Fibroblast of mammary gland (primary cell): ENCODE results near the gene GALNS.

Source experiments
- DNase-seq: peaks from one replicate; pipeline ENCODE4 v3.0.0-alpha.2; 2010; ENCODE audit warnings: low read depth
- H3K4me3 ChIP-seq: 2 replicates; pipeline ENCODE4 v1.5.1; 2011; ENCODE audit warnings: low read depth, mild to moderate bottlenecking, low read length, moderate library complexity; ENCODE audit not compliant: control insufficient read depth
- TF ChIP-seq, protein P1 (sequence below): conservative IDR thresholded peaks from 2 replicates; pipeline ENCODE4 v1.5.1; 2011; ENCODE audit warnings: low read depth, low read length, inconsistent platforms; ENCODE audit not compliant: control insufficient read depth, insufficient read depth

The GALNS gene

DNA sequence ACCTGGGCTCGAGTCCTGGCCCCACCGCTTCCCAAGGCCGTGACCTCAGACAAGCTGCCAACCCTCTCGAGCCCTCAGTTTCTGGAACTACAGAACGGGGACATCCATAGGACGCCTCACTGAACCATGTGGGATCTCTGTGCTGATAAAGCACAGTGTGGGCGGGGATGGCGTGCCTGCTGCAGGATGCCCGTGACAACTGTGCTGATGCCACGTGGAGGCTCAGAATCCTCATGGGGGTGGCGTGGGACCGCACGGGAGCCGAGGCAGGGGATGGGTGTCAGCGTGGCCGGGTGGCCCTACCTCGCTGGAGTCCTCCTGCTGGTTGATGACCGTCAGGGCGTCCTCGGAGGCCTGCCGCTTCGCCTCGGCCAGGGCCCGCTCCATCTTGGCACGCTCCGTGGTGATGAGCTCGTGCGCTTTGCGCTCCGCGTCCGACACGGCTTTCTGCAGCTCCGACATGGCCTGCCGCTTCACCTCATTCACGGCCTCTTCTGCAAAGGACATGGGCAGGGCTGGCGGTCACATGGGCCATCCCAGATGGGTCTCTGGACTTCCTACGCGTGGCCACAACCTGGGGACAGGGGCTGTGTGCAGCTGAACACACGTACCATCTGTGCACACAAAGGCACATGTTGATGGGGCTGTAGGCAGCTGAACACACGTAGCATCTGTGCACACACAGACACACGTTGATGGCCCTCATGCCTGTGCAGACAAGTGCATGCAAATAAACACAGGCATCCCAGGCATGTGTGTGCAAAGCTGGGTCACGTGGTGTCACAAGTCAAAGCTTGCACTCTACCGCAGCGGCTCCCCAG lies 22.4 kb upstream of the GALNS start:
- TF ChIP-seq, protein P1, sequence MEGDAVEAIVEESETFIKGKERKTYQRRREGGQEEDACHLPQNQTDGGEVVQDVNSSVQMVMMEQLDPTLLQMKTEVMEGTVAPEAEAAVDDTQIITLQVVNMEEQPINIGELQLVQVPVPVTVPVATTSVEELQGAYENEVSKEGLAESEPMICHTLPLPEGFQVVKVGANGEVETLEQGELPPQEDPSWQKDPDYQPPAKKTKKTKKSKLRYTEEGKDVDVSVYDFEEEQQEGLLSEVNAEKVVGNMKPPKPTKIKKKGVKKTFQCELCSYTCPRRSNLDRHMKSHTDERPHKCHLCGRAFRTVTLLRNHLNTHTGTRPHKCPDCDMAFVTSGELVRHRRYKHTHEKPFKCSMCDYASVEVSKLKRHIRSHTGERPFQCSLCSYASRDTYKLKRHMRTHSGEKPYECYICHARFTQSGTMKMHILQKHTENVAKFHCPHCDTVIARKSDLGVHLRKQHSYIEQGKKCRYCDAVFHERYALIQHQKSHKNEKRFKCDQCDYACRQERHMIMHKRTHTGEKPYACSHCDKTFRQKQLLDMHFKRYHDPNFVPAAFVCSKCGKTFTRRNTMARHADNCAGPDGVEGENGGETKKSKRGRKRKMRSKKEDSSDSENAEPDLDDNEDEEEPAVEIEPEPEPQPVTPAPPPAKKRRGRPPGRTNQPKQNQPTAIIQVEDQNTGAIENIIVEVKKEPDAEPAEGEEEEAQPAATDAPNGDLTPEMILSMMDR, result no peak
- H3K4me3 ChIP-seq, result no peak overlapping the region

DNA sequence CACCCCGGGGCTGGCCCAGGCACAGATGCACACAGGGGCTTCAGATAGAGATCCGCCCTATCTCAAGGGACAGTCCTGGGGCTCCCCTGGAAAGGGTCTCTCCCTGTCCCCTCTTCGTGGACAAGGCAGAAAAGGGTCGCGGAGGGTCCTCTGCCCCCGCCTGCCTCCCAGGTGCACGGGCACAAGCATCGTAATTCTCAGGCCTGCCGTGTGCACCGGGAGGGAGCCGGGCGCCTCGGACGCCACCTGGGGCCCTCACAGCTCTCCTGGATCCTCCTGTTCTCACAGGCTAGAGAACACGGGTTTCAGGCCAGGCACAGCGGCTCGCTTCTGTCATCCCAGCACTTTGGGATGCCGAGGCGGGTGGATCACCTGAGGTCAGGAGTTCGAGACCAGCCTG lies 21.6 kb upstream of the GALNS start:
- TF ChIP-seq, protein P1, result no peak
- no peak for DNase-seq
- H3K4me3 ChIP-seq, result no peak overlapping the region

More for the DNA sequence above, 22.4 kb upstream of the GALNS start:
- no peak for DNase-seq

DNA sequence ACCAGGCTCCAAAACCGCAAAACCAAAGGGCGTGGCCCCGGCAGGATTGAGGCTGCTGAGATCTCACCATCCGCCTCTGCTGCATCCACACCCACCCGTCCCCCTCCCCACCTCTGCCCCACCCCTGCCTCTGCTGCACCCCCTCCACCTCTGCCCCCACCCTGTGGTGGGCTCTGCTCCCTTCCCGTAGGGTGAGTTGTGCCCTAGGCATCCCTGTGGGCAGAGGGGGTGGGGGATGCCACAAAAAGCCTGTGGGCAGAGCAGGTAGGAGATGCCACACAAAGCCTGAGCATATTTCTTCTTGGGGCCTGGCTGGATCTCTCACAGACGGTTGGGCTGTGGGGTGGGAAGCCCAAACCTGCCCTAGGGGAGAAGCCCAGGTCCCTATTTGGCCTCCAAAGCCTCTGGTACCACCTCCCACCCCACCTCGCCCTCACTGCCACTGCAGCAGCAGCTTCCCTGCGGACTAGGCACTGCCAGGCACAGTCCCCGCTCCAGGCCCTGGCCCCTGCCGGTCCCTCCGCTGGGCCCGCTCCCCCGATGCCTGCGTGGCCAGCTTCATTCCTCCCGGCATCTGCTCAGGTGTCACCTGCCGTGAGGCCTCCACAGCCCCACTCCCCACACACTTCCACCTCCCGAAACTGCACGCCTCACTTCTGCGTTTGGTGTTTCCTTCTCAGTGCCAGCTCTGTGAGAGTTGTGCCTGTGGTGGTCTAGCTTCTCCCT lies 21.0 kb upstream of the GALNS start:
- H3K4me3 ChIP-seq, result no peak overlapping the region
- TF ChIP-seq, protein P1, result no peak
- DNase-seq, result no peak

GRCh38 chr16:88876942-88877526 lies 20.3 kb upstream of the GALNS start:
- no peak for DNase-seq
- H3K4me3 ChIP-seq, result no peak overlapping the region
- TF ChIP-seq, protein P1, result no peak

DNA sequence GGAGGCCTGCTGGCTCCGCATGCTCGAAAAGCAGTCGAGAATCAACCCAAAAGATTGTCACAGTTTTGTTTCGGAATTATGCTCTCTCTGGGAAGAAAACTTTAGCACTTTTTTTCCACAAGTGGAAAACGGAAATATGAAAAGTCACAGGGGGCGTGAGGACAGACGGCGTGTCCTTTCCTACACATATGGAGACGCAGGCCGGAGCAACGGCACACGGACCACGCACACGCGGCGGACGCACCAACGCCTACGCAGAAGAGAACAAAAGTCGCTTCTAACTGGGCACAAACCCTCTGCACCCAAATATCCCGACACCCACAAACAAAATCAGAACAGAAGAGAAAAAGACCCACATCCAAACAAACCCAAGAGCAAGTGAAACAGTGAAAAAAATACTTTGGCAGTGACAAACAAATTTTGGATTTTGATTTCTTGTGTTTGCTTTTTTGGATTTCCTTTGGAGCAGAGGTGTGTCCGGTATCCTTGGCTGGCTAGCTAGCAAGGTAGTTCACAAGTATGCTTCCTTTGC lies 19.0 kb upstream of the GALNS start:
- H3K4me3 ChIP-seq, result no peak overlapping the region
- DNase-seq, result no peak
- TF ChIP-seq, protein P1, result no peak

DNA sequence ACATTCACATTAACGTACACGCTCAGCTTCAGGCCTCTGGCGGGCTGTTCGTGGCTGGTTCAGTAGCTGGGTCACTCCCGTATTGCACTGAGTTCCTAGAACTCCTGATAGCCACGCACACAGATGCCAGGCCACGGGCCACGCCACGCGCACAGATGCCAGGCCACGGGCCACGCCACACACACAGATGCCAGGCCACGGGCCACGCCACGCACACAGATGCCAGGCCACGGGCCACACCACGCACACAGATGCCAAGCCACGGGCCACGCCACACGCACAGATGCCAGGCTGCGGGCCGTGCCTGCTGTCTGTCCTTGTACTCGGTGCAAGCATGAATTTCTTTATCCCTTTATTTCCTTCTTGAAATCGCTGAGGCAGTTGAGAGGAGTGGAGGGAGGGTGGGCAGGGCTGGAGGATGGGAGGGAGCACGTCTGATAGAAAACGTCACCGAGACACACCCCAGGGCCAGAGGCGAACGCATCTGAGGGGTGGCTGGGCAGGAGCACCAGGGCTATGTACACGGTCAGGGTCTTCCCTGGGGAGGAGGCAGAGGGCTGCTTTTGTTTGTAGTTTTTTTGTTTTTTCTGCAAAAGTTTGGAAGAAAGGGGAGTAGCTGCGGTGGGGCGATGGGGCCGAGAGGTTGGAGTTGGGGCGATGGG lies 18.3 kb upstream of the GALNS start:
- no peak overlapping the region for H3K4me3 ChIP-seq
- TF ChIP-seq, protein P1, result no peak
- no peak for DNase-seq
